Measurements from ENCODE around the gene RAB3A.

RAB3A gene

DNA sequence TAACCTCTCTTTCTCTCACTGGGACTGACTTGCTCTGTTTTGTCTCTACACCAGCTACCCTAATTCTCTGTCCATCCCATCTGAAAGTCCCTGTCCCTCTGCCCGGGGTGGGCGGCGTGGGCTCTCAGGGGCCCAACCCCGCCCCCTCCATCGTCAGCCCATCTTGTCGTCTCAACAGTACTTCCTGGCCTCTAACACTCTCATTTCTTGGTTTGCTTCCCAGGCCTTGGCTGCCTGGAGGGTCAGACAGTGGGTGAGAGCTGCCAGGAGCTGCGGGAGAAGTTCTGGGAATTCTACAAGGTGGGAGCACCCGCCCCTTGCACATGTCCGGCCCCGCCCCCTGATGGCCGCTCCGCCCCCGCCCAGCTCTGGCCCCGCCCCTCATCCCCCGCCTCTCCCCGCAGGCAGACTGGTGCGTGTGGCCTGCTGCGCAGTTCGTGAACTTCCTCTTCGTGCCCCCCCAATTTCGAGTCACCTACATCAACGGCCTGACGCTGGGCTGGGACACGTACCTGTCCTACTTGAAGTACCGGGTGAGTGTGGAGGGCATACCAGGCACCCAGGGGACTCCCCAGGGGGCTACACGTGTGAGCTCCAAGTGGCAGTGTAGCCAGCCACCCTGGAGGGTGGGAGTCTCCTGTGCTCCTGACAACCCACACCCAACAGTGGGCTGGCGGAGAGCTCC, 9.1 kb downstream of the RAB3A start:
- DNase-seq = peak in 1 of 4 experiments; percentile 30

DNA sequence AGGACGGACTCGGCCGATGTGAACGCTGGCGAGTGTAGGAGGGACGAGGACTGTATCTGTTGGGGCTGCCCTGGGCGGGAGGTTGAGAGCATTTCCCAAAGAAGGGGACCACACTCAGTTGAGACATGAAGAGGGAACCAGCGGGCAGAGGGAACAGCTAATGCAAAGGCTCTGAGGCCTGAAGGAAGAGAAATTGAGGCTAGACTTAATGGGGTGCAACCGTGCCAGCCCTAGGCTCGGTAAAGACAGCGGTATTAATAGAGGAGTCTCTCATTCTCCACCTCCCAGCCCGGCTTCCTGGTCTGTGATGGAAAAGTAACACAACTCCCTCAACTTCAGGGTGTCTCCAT, 9.7 kb downstream of the RAB3A start:
- no peak for DNase-seq

DNA sequence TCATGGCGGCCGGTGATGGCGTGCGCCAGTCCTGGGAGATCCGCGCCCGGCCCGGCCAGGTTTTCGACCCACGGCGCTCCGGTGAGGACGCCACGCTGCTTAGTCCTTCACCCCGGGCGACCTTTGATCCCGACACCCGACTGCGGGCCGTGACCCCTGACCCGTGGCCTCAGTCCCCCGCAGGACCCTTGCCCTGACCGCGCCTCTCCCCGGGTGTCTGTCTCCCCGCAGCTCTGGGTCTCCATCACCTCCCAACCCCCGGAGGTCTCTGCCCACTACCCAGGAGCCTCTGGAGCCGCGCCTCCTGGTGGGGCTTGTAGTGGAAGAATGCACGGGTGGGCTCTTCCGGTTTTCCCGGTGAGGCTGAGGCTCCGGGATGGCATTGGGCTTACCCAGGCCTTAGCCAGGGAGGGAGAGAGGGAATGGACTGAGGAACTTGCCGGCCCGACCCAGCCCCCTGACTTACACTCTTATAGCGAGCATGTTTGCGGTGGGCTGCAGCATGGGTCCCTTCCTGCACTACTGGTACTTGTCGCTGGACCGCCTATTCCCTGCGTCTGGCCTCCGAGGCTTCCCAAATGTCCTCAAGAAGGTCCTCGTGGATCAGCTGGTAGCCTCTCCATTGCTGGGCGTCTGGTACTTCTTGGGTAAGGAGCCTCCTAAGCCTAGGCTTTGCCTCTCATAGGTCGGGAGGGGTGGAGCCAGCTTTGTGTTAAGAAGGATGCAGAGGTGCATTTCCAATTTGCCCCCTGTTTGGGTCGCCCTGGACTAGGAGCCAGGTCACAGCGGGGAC, 10.3 kb downstream of the RAB3A start:
- no peak for DNase-seq

DNA sequence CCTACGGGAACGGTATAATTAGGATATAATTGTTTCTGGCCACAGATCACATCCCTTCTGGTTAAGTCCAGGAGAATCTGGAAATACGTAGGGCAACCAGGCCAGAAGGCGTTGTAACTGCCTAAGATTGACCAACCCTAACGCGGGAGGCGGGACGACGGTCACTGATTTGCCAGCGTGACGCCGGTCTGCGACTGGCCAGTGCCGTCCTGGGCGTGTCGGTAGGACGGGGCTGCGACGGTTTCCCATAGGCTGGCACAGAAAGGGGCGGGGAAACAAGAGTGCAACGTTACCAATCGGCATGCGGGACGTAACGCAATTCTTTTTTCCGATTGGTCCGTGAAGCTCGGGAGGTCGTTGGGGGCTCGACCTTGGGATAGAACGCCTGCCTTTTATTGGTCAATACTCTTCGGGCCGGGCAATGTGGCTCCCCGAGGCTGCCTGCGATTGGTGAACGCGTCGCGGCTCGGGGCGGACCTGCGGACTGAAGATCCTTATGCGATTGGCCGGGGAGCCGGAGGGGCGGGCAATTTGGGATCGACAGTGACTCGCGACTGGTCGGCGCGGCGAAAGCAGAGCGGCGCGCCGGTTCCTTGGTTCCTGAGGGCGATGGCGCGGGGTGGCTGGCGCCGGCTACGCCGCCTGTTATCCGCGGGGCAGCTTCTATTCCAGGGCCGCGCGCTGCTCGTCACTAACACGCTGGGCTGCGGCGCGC, 11.0 kb downstream of the RAB3A start, which contains the start of gene MPV17L2:
MPV17L2 (plus strand) TSS at position 546 of the 715 bp plus-strand sequence; CDS start at position 610, 64 bp downstream.
- peak; percentile 93 to 100 (median 99) for DNase-seq

DNA sequence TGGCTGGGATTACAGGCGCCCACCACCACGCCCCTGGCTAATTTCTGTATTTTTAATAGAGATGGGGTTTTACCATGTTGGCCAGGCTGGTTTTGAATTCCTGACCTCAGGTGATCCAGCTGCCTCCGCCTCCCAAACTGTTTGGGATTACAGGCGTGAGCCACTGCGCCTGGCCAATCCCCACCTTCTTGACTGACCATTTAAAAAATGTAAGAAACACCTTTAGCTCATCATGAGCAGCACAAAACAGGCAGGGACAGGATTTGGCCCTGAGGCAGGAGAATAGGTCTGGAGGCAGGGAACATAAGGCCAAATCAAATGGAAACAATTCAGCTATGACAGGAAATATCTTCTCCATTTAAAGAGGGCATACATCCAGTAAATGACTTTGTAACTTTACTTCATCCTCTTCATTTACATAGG, 12.2 kb downstream of the RAB3A start:
- no peak for DNase-seq

DNA sequence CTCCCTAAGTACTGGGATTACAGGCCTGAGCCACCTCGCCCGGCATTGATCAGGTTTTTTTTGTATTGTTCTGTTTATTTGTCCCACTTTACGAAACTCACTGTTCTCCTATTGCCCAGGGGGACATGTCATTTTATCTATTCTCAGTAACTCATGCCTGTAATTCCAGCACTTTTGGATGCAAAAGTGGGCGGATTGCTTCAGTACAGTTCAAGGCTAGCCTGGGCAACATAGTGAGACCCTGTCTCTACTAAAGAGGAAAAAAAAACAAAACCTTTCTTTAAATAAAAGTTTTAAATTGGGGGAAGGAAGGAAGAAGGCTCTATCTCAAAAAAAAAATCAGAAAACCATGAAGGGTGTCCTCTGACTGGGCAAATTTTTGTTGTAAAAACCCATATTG, 13.6 kb downstream of the RAB3A start:
- DNase-seq = no peak

DNA sequence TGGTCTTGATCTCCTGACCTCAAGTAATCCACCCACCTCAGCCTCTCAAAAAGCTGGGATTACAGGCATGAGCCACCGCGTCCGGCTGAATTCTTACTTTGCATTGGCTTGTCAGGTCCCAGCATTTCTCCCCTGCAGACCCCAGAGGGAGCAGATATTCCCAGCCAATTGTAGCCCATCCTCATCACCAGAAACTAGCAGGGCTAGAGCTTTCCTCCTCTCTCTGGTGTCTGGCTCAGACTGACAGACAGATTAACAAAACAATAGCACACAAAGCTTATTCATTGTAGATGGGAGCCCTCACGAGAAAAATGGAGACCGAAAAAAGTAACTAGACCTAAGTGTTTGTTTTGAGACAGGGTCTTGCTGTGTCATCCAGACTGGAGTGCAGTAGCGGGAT, 18.3 kb downstream of the RAB3A start:
- DNase-seq = no peak

DNA sequence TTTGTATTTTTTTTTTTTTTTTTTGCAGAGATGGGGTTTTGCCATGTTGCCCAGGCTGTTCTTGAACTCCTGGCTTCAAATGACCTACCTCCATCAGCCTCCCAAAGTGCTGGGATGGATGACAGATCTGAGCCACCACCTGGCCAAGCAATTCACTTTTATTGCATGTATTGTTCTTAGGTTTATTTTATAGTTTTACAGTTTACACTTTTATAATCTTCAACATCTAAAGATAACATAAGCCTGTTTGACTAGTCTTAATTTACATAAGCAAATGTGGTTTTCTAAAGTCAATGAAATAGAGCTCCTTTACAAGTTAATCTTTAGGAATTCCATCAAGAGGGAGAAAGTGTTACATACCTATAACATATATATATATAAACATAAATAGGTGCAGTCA, 20.3 kb downstream of the RAB3A start:
- DNase-seq = no peak

DNA sequence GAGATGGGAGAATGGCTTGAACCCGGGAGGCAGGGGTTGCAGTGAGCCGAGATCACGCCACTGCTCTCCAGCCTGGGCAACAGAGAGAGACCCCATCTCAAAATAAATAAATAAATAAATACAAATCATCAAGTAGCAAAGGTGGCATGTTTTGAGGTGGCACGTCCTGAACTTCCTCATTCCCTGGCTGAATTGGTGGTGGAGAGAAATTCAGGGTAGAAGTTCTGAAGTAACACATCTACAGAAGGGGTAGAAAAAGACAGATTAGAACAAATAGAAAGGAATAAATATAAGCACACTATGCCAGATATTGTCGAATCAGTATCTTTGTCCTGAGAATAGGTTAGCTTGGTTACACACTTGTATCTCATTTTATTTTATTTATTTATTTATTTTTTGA, 23.9 kb downstream of the RAB3A start:
- no peak for DNase-seq

DNA sequence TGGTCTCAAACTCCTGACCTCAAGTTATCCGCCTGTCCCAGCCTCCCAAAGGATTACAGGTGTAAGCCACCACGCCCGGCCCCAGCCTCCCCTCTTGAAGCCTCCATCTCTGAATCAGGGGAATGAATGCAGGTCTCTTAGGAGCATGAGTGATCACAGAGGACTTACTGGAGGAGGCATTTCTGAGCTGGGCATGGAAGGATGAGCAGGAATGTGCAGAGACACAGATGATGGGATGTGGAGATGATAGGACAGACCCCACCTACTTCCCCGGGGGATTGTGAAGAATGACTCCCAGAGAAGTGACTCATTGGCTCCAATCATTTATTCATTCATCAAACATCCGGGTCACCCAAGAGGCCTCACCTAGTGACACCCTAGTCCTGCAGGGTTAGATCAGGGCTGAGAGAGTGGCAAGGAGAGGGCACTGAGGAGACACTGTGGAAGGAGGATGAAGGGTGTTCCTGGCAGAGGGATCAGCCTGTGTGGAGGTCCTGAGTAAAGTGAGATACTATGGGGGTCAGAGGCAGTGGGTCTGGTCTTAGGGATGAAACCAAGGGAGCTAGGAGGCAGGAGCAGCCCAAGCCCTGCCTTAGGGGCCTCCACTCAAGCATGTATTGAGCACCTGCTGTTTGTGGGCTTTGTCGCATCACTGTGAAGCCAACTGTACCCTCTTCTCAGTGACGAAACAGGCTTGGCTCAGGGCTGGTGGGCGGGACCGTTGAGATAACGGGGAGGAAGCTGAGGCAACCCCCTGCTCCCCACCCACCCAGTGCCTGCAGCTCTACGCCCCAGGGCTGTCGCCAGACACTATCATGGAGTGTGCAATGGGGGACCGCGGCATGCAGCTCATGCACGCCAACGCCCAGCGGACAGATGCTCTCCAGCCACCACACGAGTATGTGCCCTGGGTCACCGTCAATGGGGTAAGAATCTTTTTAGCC, 27.2 kb downstream of the RAB3A start:
- DNase-seq = no peak

DNA sequence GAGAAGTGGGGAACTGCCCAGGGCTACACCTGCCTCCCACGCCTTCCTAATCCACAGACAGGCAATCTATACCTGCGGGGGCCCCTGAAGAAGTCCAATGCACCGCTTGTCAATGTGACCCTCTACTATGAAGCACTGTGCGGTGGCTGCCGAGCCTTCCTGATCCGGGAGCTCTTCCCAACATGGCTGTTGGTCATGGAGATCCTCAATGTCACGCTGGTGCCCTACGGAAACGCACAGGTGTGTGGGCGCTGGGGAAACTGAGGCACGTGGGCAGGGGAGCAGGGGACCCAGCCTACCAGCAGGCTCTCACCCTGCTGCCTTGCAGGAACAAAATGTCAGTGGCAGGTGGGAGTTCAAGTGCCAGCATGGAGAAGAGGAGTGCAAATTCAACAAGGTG, 28.9 kb downstream of the RAB3A start:
- no peak for DNase-seq

DNA sequence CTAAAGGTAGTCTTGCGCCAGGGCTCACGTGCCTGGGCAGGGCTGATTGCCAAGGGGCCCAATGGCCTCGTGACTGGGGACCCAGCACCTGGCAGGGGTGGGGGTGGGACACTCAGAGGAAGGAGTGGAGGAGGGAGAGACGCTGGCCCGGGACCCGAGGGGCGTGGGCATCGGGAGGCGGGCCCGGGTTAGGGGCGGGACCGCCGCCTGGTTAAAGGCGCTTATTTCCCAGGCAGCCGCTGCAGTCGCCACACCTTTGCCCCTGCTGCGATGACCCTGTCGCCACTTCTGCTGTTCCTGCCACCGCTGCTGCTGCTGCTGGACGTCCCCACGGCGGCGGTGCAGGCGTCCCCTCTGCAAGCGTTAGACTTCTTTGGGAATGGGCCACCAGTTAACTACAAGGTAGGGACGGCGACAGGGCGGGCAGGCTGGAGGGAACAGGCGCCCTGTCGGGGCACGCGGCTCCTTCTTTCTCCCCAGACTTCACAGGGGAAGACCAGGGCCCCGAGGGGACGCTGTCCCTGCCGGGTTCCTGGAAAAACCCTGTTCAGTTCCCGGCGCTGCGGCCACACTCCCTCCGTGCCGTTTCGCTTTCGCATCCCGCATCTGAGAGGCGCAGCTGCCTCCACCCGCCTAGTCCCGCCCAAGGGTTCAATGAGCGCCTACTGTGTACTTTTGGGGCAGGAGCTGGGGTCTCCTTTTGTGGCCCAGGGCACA, 30.1 kb downstream of the RAB3A start, which contains the start of gene IFI30:
IFI30 (plus strand) TSS at position 242 of the 717 bp plus-strand sequence; CDS start at position 271, 29 bp downstream.
- peak in 2 of 4 experiments; percentile 21 to 49 for DNase-seq

DNA sequence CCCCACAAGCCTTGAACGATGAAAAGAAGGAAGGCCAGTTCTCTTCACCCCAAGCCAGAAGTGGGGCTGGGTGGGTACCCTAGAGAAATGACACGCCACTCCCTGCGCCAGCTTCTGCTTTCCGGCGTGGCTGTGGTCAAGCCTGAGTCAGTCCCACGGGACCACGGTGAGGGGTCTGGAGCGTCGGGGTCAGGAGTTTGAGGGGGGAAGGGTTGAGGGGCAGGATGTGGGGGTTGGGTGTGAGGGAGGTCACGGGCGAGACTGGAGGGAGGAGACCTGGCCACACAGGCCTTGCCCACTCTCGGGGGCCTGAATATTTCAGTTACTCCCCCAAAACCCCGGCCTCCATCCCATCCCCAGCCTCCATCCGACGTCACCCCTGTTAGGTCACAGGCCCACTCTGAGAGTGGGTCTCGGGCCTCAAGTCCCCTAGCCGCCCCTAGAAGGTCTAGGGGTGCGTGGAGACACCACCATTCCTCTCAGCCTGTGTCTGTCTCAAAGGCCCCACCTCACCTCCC, 30.7 kb downstream of the RAB3A start:
- DNase-seq = no peak

DNA sequence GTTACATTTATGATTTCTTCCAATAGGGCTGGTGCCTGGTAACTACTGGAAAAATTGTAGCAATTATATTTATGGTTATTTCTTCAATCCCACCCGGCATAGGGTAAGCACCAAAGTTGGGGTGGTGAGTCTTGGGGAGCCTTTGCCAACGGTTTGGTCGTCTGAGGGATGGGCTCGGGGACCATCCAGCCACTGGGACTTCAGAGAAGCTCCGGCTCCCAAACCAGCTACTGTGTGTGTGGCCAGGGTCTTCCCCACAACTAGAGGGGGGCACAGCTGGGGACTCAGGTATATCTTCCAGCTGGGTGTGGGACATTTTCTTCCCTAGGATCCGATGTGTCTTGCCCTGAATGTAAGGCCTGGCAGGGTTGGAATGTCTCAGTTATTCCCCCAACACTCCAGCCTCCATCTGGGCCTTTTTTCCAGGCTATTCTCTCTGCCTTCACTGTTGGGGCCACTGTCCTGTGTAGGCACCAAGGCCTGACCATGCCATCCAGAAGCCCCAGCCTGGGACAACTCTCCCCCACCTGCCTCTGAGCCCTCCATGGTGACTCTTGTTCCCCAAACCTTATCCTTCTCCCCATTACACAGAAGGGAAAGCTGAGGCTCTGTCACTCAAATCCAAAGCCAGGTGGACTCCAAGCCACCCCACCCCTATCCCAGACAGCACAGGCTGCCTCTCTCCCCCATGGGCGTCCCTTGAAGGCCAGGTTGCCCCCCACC, 31.4 kb downstream of the RAB3A start:
- no peak for DNase-seq

DNA sequence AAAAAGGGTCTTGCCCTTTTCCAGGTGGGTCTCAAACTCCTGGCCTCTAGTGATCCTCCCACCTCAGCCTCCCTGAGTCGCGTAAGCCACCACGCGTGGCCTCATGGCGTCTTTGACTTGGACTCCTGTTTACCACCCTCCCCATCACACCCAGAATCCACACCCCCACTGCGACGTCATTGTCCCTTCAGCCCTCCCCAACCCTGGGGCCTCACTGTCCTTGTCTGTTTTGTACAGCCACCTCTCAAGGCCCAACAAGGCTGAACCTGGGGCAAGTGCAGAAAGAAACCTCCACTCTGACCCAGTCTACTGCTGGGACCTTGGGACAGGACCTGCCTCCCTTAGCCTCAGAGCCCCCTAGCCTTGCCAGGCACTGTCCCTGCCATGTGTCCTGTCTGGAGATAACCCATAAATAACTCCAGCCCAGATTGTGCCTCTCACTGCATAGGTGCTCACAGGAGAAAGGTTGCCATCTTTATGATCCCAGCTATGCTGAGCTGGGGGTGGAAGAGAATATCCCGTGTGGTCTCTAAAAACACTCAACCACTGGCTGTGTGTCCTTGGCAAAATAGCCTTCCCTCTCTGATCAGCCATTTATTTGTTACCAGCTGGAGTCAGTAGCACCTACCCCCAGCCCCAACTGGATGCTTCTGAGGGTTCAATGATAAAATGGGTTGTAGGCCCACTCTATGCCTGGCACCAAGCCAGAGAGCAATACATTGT, 32.1 kb downstream of the RAB3A start:
- no peak for DNase-seq

DNA sequence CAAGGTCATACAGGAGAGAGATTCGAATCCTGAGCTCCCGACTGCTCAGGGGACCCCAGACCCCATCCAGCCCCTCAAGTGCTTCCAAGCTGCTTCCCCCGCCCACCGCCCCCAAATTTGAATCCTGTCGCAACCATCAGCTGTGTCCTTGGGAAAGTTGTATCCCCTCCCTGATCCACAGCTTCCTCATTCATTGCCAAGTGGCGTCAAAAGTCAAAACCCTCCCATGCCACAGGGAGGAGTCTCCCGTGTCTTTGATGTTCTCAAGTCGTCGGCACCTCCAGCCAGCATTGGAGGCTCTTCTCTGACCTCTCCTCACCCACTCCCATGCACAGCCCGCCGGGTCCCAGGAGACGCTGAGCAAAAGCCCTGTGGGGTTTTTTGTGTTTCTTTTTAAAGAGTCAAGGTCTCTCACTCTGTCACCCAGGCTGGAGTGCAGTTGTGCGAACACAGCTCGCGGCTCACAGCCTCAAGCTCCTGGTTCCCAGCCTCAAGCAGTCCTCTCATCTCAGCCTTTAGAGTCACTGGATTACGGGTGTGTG, 33.1 kb downstream of the RAB3A start:
- no peak for DNase-seq

DNA sequence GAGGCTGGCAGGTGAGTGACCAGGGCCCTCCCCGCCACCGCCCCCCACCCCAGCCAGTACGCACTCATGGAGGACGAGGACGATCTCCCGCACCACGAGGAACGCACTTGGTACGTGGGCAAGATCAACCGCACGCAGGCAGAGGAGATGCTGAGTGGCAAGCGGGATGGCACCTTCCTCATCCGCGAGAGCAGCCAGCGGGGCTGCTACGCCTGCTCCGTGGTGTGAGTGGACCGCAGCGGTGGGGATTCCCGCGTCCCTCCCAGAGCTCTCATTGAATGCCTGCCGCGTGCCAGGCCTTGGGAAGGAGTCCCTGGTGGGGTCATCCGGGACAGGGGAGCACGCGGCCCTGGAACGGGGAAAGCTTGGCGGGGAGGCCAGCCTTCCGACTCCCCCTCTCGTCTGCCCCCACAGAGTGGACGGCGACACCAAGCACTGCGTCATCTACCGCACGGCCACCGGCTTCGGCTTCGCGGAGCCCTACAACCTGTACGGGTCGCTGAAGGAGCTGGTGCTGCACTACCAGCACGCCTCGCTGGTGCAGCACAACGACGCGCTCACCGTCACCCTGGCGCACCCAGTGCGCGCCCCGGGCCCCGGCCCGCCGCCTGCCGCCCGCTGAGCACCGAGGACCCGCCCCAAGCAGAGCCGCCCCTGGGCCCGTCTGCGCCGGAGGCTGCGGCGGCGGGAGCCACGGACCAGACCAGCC, 35.0 kb downstream of the RAB3A start:
- DNase-seq = no peak

DNA sequence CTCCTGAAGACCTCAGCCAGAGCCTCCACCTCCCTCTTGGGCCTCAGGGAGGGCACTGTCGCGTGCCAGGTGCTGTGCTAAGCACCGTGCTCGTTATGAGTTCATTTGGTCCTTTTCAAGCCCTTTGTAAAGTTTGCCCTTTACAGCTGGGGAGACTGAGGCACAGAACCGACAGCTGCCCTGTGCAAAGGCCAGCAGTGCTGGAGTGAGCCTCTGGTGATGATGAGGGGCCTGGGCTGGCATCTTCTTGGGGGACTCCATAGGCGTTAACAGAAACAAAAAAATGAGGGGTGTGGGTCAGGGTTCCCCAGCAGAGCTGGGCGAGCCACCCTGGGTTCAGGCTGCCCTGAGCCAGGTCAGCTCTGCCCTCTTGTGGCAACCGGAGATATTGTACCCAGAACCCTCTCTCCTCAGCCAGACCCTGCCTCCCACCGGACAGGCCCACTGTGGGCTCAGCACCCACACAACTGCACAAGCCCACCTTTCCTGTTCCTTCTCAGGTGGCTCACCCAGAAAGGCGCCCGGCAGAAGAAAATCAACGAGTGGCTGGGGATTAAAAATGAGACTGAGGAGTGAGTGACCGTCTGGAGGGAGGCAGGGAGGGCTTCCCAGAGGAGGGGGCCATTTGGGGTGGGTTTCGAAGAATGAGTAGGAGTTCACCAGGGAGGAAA, 35.7 kb downstream of the RAB3A start:
- DNase-seq = peak in 3 of 4 experiments; percentile 16 to 46 (median 39)

DNA sequence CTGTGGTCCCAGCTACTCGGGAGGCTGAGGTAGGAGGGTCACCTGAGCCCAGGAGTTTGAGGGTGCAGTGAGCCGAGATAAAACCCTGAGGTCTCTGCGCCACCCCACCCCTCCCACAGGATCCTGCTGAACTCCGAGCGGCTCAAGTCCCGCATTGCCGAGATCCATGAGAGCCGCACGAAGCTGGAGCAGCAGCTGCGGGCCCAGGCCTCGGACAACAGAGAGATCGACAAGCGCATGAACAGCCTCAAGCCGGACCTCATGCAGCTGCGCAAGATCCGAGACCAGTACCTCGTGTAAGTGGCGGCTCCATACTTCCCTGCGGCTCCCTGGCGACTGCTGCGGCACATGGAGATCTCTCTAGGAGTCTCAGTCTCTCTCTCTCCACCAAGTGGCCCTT, 36.8 kb downstream of the RAB3A start:
- DNase-seq = no peak
